GM21825 (cell line): ENCODE measurements around the gene MILR1.

Experiments
- ATAC-seq: cut with Tn5 transposase; IDR thresholded peaks from one replicate; pipeline ENCODE4 v1.9.1; 2021; ENCODE audit warnings: mild to moderate bottlenecking, moderate library complexity; ENCODE audit not compliant: unreplicated experiment

The MILR1 gene

GRCh38 chr17:64500487-64500859, 51.6 kb downstream of the MILR1 start:
- ATAC-seq: no peak

GRCh38 chr17:64500862-64501765, 52.2 kb downstream of the MILR1 start:
- no peak for ATAC-seq

- ATAC-seq: no peak
These were observed 53.1 kb downstream of the MILR1 start for GRCh38 chr17:64502021-64502420.

- no peak for ATAC-seq
These were observed 53.9 kb downstream of the MILR1 start for GRCh38 chr17:64502809-64503208.

- ATAC-seq: no peak
These were observed 54.4 kb downstream of the MILR1 start for GRCh38 chr17:64503341-64503740.

- no peak for ATAC-seq
These were observed 55.2 kb downstream of the MILR1 start for GRCh38 chr17:64503821-64504768.

GRCh38 chr17:64504769-64505339, 55.9 kb downstream of the MILR1 start:
- no peak for ATAC-seq

GRCh38 chr17:64505340-64506200, 56.7 kb downstream of the MILR1 start:
- no peak for ATAC-seq

GRCh38 chr17:64506201-64506575, 57.3 kb downstream of the MILR1 start, which contains the start of gene DDX5:
DDX5 (minus strand) TSS chr17:64506289; CDS start chr17:64506119, 170 bp downstream.
- peak; percentile 64 for ATAC-seq

GRCh38 chr17:64506576-64507412, 57.9 kb downstream of the MILR1 start, which contains the start of gene CEP95:
CEP95 (plus strand) TSS chr17:64506977; CDS start chr17:64507098, 121 bp downstream.
- ATAC-seq: peak; percentile 53

- ATAC-seq: peak; percentile 15
These were observed 58.5 kb downstream of the MILR1 start for GRCh38 chr17:64507413-64507782.

GRCh38 chr17:64508683-64509082, 59.8 kb downstream of the MILR1 start:
- ATAC-seq: no peak

GRCh38 chr17:64509179-64509578, 60.3 kb downstream of the MILR1 start:
- ATAC-seq: no peak

GRCh38 chr17:64515419-64515818, 66.5 kb downstream of the MILR1 start:
- no peak for ATAC-seq

- no peak for ATAC-seq
These were observed 66.9 kb downstream of the MILR1 start for GRCh38 chr17:64515829-64516228.
